Fibroblast of skin of back (primary cell): Measurements from ENCODE around the gene CCDC144A.
"Not testable (repeated sequence)": the region's sequence is repeated elsewhere in the genome, so short reads cannot be mapped to it uniquely, and the experiment has no call there.

ENCODE experiments used
- DNase-seq: peaks from one replicate; pipeline ENCODE4 v3.0.0-alpha.2; 2013

Gene CCDC144A

DNA sequence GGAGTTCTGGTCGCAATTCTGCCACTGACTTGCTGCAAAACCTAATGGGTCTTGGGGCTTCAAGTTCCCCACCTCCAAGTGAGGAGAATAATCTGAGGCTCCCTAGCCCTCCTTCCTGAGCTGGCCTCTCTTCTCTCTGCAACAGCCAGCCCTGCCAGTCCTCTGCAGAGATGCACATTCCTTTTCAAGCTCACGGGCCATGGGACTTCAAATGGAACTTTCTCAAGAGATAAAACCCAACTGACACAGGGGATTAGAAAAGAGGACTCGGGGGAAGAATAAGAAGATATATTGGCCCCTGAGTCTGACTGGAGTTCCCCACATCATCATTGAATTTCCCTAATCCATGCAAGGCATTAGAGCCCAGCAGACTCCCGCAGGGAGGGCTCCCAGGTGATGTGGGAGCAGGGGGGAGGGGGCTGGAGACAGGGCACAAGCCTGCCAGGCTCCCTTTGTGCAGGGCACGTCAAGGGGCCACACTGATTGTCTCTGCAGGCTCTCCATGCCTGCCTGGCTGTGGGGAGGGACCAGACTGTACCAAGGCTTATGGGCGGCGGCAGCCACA is 131.0 kb downstream of the CCDC144A start:
- DNase-seq: no peak

DNA sequence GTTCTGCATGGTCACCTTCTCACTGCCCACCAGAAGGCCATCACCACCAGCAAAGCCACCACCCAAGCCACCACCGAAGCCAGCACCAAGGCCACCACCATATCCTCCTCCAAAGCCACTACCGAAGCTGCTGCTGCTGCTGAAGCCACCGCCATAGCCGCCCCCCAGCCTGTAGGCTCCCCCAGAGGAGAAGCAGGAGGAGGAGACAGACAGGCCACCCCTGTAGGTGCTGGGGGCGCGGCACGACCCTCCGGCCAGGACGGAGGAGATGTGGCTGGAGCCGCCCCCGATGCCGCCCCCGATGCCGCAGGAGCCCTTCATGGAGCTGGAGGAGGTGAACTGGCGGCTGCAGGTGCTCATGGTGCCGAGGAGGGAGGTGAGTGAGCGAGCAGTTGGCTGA is 132.1 kb downstream of the CCDC144A start:
- not testable (repeated sequence) for DNase-seq

DNA sequence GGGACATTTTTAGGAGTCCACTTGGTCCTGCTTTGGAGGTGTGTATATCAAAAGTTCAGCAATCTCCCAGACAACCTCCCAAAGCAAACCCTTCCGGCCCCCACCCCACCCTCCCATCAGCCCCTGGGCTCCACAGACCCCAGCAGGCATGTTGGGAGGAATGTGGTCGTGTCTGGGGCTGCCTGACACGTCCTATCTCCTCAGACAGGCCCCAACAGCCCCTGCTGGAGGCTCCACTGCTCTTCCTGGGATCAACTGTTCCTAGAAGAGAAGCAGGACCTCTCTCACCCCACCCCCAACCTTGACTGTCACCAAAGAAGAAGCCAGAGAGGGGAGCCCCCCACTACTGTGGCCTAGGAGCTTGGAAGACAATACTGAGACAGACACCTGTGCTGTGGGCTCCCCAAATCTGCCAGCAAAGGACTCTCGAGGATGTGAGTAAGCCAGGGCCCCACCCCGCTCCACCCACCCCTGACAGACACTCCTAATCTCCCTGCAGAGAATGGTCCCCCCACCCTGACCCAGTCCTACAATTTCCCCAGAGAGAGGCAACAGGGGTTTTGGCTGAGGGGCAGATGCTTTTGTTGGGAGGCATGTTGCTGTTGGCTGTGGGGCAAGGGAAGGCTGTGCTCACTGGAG is 133.8 kb downstream of the CCDC144A start:
- DNase-seq: not testable (repeated sequence)
